Measurements from ENCODE around the gene SLC45A1. TPM values are rescaled to one million over a fixed set of nuclear protein-coding genes. Genes with fewer than 3 reads are reported as not detected.

Gene SLC45A1
- total and polyA plus RNA-seq, 7 experiments from 2014 or later: 0.15 to 1.5 (median 1.2) TPM

- Mint-ChIP-seq H3K36me3 (peaks cover 0 to 36% (median 13%) of the 10 kb centered on the region in 5 donors), H3K27me3 (no peaks in the 10 kb centered on the region), H3K4me1 (peaks cover 0 to 6% (median 0%) of the 10 kb centered on the region in 7 donors), H3K27ac (peak overlapping the region in 1 of 9 donors; percentile 72), H3K9me3 (peaks cover 0 to 1% (median 0%) of the 10 kb centered on the region in 11 donors), H3K4me3 (no peak overlapping the region)
- H3K9me3 ChIP-seq (ENCODE audit: control insufficient read depth in 2 of 3, low read length in 3 of 3): no peaks in the 10 kb centered on the region
- intact Hi-C loops (cut with micrococcal nuclease): no loop called here
- no peak overlapping the region for H3K27ac ChIP-seq (ENCODE audit: low read depth, low read length)
- no peak overlapping the region for H3K4me3 ChIP-seq (ENCODE audit: low read length)
- peaks cover 27 to 98% (median 51%) of the 10 kb centered on the region in 3 experiments for H3K36me3 ChIP-seq (ENCODE audit: control insufficient read depth in 2 of 3, insufficient read depth in 3 of 3, low read length in 3 of 3)
- CTCF ChIA-PET: no interaction called here
- DNase-seq (no peak), ATAC-seq (no peak)
- POLR2A ChIA-PET: no interaction called here
- no peaks in the 10 kb centered on the region for H3K4me1 ChIP-seq (ENCODE audit: control insufficient read depth in 2 of 2, insufficient read depth in 2 of 2, low read length in 2 of 2)
- H3K27me3 ChIP-seq (ENCODE audit: control insufficient read depth in 2 of 2, insufficient read depth in 2 of 2, low read length in 2 of 2): no peaks in the 10 kb centered on the region
Measured at GRCh38 chr1:8358241-8358896, 40.5 kb downstream of the SLC45A1 start.

GRCh38 chr1:8358897-8359616 lies 41.1 kb downstream of the SLC45A1 start:
- H3K36me3 Mint-ChIP-seq: peaks cover 0 to 34% (median 13%) of the 10 kb centered on the region in 5 donors
- CTCF ChIA-PET: no interaction called here

GRCh38 chr1:8359617-8360481 lies 41.9 kb downstream of the SLC45A1 start:
- Mint-ChIP-seq H3K4me3 (no peak overlapping the region), H3K36me3 (peaks cover 0 to 31% (median 9%) of the 10 kb centered on the region in 5 donors), H3K27ac (peak overlapping the region in 1 of 9 donors; percentile 70), H3K9me3 (peaks cover 0 to 1% (median 0%) of the 10 kb centered on the region in 11 donors), H3K27me3 (no peaks in the 10 kb centered on the region), H3K4me1 (peaks cover 0 to 6% (median 0%) of the 10 kb centered on the region in 7 donors)
- DNase-seq (no peak), ATAC-seq (no peak)
- ChIA-PET CTCF (no interaction called here), POLR2A (no interaction called here)
- Histone ChIP-seq H3K9me3 (ENCODE audit: control insufficient read depth in 2 of 3, low read length in 3 of 3) (no peaks in the 10 kb centered on the region), H3K36me3 (ENCODE audit: control insufficient read depth in 2 of 3, insufficient read depth in 3 of 3, low read length in 3 of 3) (peaks cover 27 to 99% (median 45%) of the 10 kb centered on the region in 3 experiments), H3K4me3 (ENCODE audit: low read length) (no peak overlapping the region), H3K27ac (ENCODE audit: low read depth, low read length) (no peak overlapping the region), H3K4me1 (ENCODE audit: control insufficient read depth in 2 of 2, insufficient read depth in 2 of 2, low read length in 2 of 2) (no peaks in the 10 kb centered on the region), H3K27me3 (ENCODE audit: control insufficient read depth in 2 of 2, insufficient read depth in 2 of 2, low read length in 2 of 2) (no peaks in the 10 kb centered on the region)
- intact Hi-C loops (cut with micrococcal nuclease): no loop called here

More at GRCh38 chr1:8358897-8359616, 41.1 kb downstream of the SLC45A1 start:
- intact Hi-C loops (cut with micrococcal nuclease): no loop called here
- Mint-ChIP-seq H3K27ac (no peak overlapping the region), H3K4me1 (peaks cover 0 to 6% (median 0%) of the 10 kb centered on the region in 7 donors), H3K4me3 (no peak overlapping the region), H3K9me3 (peaks cover 0 to 1% (median 0%) of the 10 kb centered on the region in 11 donors), H3K27me3 (no peaks in the 10 kb centered on the region)
- Histone ChIP-seq H3K4me3 (ENCODE audit: low read length) (no peak overlapping the region), H3K27ac (ENCODE audit: low read depth, low read length) (no peak overlapping the region), H3K36me3 (ENCODE audit: control insufficient read depth in 2 of 3, insufficient read depth in 3 of 3, low read length in 3 of 3) (peaks cover 27 to 98% (median 46%) of the 10 kb centered on the region in 3 experiments), H3K4me1 (ENCODE audit: control insufficient read depth in 2 of 2, insufficient read depth in 2 of 2, low read length in 2 of 2) (no peaks in the 10 kb centered on the region), H3K27me3 (ENCODE audit: control insufficient read depth in 2 of 2, insufficient read depth in 2 of 2, low read length in 2 of 2) (no peaks in the 10 kb centered on the region), H3K9me3 (ENCODE audit: control insufficient read depth in 2 of 3, low read length in 3 of 3) (no peaks in the 10 kb centered on the region)
- ATAC-seq (no peak), DNase-seq (no peak)
- POLR2A ChIA-PET: no interaction called here

GRCh38 chr1:8360493-8361197 lies 42.7 kb downstream of the SLC45A1 start:
- no peak for DNase-seq
- no peak for ATAC-seq
- ChIA-PET CTCF (no interaction called here), POLR2A (no interaction called here)
- Histone ChIP-seq H3K9me3 (ENCODE audit: control insufficient read depth in 2 of 3, low read length in 3 of 3) (no peaks in the 10 kb centered on the region), H3K27me3 (ENCODE audit: control insufficient read depth in 2 of 2, insufficient read depth in 2 of 2, low read length in 2 of 2) (no peaks in the 10 kb centered on the region), H3K4me3 (ENCODE audit: low read length) (no peak overlapping the region), H3K27ac (ENCODE audit: low read depth, low read length) (no peak overlapping the region), H3K4me1 (ENCODE audit: control insufficient read depth in 2 of 2, insufficient read depth in 2 of 2, low read length in 2 of 2) (no peaks in the 10 kb centered on the region), H3K36me3 (ENCODE audit: control insufficient read depth in 2 of 3, insufficient read depth in 3 of 3, low read length in 3 of 3) (peaks cover 35 to 99% (median 44%) of the 10 kb centered on the region in 3 experiments)
- peaks cover 0 to 35% (median 9%) of the 10 kb centered on the region in 5 donors for H3K36me3 Mint-ChIP-seq
- intact Hi-C loops (cut with micrococcal nuclease): no loop called here
- no peak overlapping the region for H3K27ac Mint-ChIP-seq
- no peaks in the 10 kb centered on the region for H3K27me3 Mint-ChIP-seq
- peaks cover 0 to 6% (median 0%) of the 10 kb centered on the region in 7 donors for H3K4me1 Mint-ChIP-seq
- H3K4me3 Mint-ChIP-seq: no peak overlapping the region
- peaks cover 0 to 1% (median 0%) of the 10 kb centered on the region in 11 donors for H3K9me3 Mint-ChIP-seq

GRCh38 chr1:8361198-8361849 lies 43.4 kb downstream of the SLC45A1 start:
- Histone ChIP-seq H3K4me1 (ENCODE audit: control insufficient read depth in 2 of 2, insufficient read depth in 2 of 2, low read length in 2 of 2) (no peaks in the 10 kb centered on the region), H3K27ac (ENCODE audit: low read depth, low read length) (no peak overlapping the region), H3K4me3 (ENCODE audit: low read length) (no peak overlapping the region), H3K27me3 (ENCODE audit: control insufficient read depth in 2 of 2, insufficient read depth in 2 of 2, low read length in 2 of 2) (no peaks in the 10 kb centered on the region), H3K9me3 (ENCODE audit: control insufficient read depth in 2 of 3, low read length in 3 of 3) (no peaks in the 10 kb centered on the region), H3K36me3 (ENCODE audit: control insufficient read depth in 2 of 3, insufficient read depth in 3 of 3, low read length in 3 of 3) (peaks cover 36 to 99% (median 41%) of the 10 kb centered on the region in 3 experiments)
- peaks cover 0 to 3% (median 0%) of the 10 kb centered on the region in 11 donors for H3K9me3 Mint-ChIP-seq
- H3K36me3 Mint-ChIP-seq: peaks cover 0 to 37% (median 9%) of the 10 kb centered on the region in 5 donors
- DNase-seq (no peak), ATAC-seq (no peak)
- H3K4me1 Mint-ChIP-seq: peaks cover 0 to 9% (median 1%) of the 10 kb centered on the region in 7 donors
- H3K27me3 Mint-ChIP-seq: no peaks in the 10 kb centered on the region
- intact Hi-C loops (cut with micrococcal nuclease): no loop called here
- POLR2A ChIA-PET: no interaction called here
- CTCF ChIA-PET: no interaction called here
- peak overlapping the region in 1 of 9 donors; percentile 30 for H3K27ac Mint-ChIP-seq
- no peak overlapping the region for H3K4me3 Mint-ChIP-seq

GRCh38 chr1:8362701-8363101 lies 44.8 kb downstream of the SLC45A1 start:
- Histone ChIP-seq H3K36me3 (ENCODE audit: control insufficient read depth in 2 of 3, insufficient read depth in 3 of 3, low read length in 3 of 3) (peaks cover 32 to 92% (median 32%) of the 10 kb centered on the region in 3 experiments), H3K27me3 (ENCODE audit: control insufficient read depth in 2 of 2, insufficient read depth in 2 of 2, low read length in 2 of 2) (no peaks in the 10 kb centered on the region), H3K4me3 (ENCODE audit: low read length) (no peak overlapping the region), H3K4me1 (ENCODE audit: control insufficient read depth in 2 of 2, insufficient read depth in 2 of 2, low read length in 2 of 2) (no peaks in the 10 kb centered on the region), H3K9me3 (ENCODE audit: control insufficient read depth in 2 of 3, low read length in 3 of 3) (no peaks in the 10 kb centered on the region), H3K27ac (ENCODE audit: low read depth, low read length) (no peak overlapping the region)
- intact Hi-C loops (cut with micrococcal nuclease): no loop called here
- H3K4me1 Mint-ChIP-seq: peaks cover 4 to 19% (median 10%) of the 10 kb centered on the region in 7 donors
- ChIA-PET POLR2A (no interaction called here), CTCF (no interaction called here)
- peaks cover 0 to 32% (median 4%) of the 10 kb centered on the region in 5 donors for H3K36me3 Mint-ChIP-seq
- ATAC-seq: no peak
- no peak for DNase-seq
- no peak overlapping the region for H3K4me3 Mint-ChIP-seq
- H3K27me3 Mint-ChIP-seq: no peaks in the 10 kb centered on the region
- H3K27ac Mint-ChIP-seq: peak overlapping the region in 2 of 9 donors; percentile 8 to 29
- peaks cover 0 to 3% (median 0%) of the 10 kb centered on the region in 11 donors for H3K9me3 Mint-ChIP-seq

Measured in naive thymus-derived CD4-positive, alpha-beta T cell (primary cell).